GM21619 (cell line): ENCODE data around the gene TUBA3D.
"Not testable (repeated sequence)": the region's sequence is repeated elsewhere in the genome, so short reads cannot be mapped to it uniquely, and the experiment has no call there.

Source experiments
- ATAC-seq: cut with Tn5 transposase; IDR thresholded peaks from one replicate; pipeline ENCODE4 v1.9.1; 2021; ENCODE audit not compliant: unreplicated experiment

The TUBA3D gene

DNA sequence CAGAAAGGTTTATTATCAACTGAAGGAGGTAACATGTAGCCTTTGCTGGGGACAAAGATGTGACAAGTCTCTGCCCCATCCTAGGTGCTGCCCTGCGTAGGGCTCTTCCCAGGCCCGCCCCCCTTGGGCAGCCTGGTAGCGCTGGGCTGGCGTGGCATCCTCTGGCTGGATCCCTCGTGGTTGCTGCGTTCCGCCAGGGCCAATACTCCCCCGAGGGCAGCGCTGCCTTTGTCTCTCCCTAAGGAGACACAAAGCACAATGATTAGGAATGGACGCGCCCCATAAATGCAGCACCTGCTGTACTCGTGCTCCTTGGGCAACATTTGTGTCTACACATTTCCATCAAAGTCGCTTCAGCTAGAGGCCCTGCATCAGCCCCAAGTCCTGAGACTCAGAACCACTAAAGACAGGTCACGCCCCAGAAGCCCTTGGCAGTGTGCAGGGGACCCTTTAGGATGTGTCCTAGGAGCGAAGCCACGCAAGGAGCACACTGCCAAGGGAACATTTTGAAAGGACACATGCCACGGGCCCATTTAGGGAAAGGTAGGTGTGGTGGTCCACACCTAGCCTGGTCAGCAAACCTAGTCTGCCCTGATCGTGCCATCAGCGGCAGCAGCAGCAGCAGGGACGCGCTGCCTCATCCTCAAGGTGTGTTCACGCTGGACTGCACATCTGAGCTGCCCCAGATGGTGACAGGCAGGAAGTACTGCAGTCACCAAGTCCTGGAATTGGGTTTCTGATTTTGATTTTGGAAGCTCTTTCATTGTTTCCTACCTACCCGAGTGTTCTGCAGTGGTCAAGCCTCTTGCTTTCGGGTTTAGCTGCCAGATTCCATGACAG lies 8.3 kb downstream of the TUBA3D start:
- ATAC-seq, result not testable (repeated sequence)

DNA sequence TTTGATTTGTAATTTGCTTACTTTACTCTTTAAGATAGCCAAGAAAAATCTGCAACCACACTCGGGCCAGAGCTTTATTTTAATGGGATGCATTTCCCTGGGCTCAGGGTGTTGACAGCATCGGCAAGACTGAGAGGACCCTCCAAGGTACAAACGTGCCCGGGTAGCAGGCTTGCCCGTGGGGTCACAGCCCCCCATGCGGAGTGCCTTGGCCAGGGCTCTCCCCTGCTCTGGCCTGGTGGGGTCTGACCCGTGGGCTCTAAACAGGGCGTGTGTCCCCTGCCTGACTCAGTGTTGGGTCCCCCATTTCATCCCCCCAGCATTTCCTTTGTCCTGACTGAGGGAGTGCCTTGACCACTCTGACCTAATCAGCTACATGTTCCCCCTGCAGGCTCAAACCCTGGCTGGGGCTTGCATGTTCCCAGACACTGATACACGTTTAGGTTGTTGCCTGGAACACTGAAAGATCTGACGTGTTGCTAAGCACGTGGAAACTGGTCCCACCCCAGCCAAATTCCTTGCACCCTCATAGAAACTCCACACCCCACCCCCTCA lies 9.1 kb downstream of the TUBA3D start:
- not testable (repeated sequence) for ATAC-seq

- ATAC-seq, result not testable (repeated sequence)
These were observed 10.4 kb downstream of the TUBA3D start for GRCh38 chr2:131486201-131486902.

DNA sequence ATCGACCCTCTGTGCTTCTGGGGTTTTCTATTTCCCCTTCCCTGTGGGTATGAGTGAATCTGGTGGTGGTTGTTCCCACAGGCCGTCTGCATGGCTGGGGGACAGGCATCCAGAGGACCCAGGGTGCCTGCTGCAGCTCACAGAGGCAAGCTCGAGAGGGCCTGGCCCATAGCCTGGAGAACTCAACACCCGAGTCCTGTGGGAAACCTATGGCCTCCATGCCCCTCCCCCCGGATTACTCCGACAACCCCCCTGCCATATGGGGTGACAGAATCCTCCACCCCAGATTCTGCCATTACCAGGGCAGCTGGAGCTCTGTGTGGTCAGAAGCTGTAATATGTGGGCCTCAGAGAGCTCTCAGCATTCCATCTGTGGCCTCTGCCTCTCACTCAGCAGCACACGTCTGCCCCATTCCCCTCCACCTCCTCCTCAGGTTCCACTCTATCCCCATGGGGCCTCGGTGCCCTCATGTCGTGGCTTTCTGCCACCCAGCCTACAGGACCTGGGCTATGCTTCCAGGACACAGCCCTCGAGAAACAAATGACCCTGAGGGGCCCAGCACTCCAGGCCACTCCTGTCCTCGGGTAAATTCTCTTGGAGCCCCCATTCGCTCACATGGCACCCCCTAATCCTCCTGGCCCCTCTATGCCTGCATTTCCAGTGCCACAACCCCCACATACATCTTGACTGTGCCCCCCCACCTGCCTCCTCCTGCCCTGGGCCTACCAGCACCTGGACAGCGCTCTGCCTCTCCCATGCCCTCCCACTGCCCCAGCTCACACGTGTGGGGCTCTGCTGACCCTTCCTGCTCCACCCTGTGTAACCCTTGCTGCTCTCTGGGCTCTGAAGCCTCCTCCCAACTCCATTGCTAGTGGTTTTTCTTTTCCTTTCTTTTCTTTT lies 12.6 kb downstream of the TUBA3D start:
- ATAC-seq, result no peak

DNA sequence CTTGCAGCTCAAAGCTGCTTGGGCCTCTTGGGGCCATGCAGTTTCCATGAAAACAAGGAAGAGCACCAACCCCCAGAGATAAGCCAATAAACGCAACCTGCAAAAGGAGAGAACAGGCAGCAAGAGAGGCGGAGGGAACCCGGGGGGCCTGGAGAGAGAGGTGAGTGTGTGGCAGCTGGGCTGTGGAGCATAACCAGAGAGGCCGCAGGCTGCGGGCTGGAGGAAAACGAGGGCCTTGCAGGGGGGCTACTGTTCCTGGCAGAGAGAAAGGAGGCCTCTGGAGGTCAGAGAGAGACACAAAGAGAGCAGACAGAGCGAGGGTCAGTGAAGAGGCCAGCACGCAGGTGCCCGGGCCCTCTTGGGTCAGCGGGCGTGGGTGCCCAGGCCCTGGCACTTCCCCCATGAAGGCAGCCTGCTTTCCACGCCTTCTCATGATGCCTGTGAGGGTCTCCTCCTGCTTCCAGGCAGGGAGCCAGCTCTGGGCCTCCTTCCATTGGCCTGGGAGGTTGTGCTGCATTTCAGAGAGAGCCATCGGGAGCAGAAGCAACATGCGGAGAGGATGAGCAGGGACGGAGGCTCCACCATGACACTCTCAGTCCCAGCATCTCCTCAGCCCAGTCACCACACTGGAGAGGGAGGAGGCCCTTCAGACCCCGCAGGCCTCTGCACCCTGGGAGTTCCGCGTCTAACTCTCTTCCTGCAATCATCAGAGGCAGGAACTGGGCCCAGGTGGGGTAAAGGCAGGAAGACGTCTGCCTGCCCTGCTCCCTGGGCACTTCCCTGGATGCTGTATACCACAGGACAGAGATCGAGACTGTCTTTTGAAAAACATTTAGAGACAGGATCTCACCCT lies 14.9 kb downstream of the TUBA3D start:
- ATAC-seq, result peak; percentile 14

DNA sequence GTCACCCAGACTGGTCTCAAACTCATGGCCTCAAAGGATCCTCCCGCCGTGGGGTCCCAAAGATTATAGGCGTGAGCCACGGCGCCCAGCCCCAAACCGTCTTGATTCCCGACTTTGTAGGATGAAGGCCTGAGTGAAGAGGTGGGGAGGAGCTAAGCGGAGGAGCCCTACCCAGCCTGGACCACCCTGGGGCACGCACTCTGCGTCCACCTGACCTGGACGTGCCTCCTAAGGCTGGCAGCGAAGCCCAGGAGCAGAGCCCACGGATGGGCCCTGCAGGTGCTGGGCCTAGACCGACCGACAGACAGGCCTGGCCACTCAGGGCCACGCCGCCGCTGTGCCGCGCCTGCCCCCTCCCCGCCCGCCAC lies 15.5 kb downstream of the TUBA3D start:
- peak; percentile 10 for ATAC-seq

DNA sequence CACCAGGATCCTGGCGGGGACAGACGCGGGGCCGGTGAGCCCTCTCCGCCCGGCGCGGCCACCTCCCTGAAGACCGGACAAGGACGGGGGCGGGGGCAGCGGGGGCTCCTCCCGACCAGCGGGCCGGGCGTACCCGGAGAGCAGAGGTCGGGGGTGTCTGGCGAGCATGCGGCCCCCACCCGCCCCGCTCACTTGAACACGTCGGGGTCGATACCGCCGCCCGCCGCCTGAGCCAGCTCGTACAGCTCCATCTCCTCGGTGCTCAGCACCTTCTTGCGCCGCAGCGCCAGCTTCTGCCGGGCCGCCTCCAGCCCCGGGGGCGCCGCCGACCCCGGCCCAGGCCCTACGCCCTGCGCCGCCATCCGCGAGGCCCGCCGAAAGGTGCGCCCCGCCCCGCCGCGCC lies 16.1 kb downstream of the TUBA3D start, which contains the start of gene MZT2A:
Gene MZT2A (minus strand): TSS at position 383 of the 403 bp plus-strand sequence. CDS start 21 bp downstream, at position 362.
- peak; percentile 4 for ATAC-seq

DNA sequence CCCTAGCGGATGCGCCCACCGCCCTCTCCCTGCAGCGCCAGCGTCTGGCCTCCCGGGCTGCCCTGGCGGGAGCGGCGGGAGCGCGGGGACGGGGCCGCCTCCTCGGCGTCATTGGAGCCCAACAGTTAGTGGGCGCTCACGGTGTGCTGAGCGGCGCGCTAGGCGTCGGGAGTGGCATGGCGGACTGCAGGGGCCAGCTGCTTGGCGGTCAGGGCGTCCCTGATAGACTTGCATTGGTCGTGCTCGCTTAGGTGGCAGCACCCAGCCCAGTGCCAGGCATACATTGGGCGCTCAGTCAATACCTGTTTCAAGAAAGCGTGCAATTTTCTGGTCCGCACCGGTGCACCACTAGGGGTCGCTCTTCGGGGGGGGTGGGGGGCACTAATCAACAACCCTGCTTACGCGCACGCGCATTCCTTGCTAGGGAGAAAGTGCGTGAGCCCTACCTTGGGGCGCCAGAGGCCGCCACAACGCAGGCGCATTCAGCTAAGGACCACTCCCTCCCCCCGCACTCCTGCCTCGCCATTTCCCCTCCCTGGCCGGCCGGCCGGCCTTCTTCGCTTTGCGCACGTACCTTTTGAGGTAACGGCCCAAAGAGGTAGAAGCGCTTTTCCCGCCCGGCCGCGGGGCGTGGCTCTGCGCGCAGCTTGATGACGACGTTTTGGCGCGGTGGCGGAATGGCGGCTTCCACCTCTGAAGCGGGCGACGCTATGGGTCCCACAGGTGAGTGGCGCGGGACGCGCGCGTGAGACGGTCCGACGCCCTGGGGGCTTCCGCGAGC lies 16.7 kb downstream of the TUBA3D start:
- peak; percentile 60 for ATAC-seq

DNA sequence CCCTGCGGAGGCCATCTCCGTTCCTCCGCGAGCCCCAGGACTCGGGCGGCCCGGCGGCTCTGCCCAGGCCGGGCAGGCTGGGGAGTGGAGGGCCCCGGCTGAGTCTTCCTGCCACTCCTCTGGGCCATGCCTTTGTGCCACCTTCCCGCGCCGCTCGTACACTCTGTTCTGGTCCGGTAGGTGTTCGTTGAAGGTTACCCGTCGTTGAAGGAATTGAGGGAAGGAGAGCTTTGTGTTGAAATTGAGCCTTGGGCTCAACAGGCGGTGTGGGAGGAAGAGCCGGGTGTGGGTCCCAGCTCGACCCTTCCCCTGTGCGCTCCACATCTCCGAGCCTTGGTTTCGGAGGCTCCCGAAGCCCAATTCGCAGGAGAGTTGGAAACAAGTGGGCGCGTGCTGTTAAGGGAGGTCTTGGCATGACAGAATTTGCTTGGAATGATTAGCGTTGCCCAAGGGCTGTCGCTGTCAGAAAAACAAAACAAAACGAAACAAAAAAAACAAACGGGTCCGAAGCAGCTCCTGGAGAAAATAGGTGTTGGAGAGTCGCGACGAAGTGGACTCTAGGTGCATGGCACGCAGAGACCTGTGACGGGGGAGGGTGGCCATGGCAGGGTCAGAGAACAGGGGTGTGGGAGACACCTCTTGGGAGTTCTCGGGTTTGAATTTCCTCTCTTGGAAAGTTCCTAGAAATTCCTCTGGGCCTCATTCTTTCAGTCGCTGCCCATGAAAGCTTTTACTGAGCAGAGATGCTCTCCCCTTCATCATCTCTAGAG lies 17.5 kb downstream of the TUBA3D start:
- peak; percentile 17 for ATAC-seq

DNA sequence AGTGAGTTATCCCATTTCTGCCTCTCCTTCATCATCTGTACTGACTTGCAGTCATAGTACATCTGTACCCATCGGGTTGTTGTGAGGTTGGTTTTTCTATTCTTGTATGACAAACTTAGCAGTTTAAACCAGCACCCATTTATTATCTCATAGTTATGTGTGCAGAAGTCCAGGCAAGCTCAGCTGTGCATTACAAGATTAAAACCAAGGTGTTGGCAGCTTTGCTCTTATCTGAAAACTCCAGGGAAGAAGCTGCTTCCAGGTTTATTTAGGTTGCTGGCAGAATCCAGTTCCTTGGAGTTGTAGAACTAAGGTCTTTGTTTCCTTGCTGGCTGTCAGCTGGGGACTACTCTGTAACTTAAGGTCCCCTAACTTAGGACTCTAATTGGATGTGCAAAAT lies 19.6 kb downstream of the TUBA3D start:
- ATAC-seq, result not testable (repeated sequence)

DNA sequence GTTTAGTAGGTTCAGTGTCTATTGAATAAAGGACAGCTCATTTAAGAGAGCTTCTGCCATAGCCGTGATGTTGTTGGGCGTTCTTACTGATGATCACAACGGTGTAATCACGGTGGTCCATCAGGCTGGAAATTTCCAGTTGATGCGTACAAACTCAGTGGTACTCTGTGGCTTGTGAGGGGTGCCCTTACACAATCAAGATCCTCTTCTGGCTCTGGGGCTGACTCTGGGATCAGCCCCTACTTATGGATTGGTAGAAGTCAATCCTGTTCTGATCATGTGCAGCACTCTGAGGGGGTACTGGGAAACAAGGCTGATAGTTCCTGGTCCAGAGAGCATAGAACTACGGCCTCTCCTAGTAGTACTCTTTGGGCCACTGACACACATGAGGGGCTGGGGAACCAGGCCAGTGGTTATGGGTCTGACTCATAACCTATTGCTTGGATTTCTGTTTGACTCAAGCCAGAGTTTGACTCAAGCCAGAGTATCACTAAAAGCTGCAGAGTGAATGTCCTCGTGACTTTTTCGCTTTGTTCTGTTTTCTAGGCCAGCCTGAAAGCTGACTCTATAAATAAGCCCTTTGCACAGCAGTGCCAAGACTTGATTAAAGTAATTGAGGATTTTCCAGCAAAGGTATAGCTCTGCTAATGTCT lies 22.5 kb downstream of the TUBA3D start:
- peak; percentile 90 for ATAC-seq

- ATAC-seq, result not testable (repeated sequence)
These were observed 27.7 kb downstream of the TUBA3D start for GRCh38 chr2:131503587-131503986.

DNA sequence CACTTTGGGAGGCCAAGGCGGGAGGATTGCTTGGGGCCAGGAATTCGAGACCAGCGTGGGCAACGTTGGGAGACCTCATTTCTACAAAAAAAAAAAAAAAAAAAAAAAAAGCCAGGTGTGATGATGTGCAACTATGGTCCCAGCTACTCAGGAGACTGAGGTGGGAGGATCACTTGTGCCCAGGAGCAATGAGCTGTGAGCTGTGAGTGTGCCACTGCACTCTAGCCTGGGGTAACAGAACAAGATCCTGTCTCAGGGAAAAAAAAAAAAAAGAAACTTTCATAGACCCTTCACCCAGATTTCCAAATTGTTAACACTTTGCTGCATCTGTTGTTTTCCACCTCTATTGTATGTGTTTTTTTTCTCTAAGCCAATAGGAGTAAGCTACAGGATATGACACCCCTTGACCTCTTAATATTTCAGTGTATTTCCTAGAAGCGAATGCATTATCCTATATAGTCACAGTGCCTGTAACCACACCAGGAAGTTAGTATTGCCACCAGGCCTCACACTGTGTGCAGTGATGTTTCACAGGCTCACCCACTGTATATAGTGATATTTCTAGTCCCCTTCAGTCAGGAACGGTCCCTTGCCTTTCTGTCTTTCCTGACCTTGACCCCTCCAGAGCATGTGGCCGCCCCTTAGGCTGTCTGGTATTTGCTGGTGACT lies 28.3 kb downstream of the TUBA3D start:
- not testable (repeated sequence) for ATAC-seq

GRCh38 chr2:131509615-131510014 lies 33.7 kb downstream of the TUBA3D start:
- ATAC-seq, result no peak

GRCh38 chr2:131511291-131511968 lies 35.5 kb downstream of the TUBA3D start:
- ATAC-seq, result not testable (repeated sequence)

- not testable (repeated sequence) for ATAC-seq
These were observed 36.3 kb downstream of the TUBA3D start for GRCh38 chr2:131511969-131512870.
